ENCODE measurements around the gene TTC8. TPM values are rescaled to one million over a fixed set of nuclear protein-coding genes. Genes with fewer than 3 reads are reported as not detected.
A peak's percentile ranks its signal among the peaks of the same experiment; 100 is the strongest.
"Not testable (repeated sequence)": the region's sequence is repeated elsewhere in the genome, so short reads cannot be mapped to it uniquely, and the experiment has no call there.

The TTC8 gene
- polyA plus RNA-seq = 2.2 TPM

- Mint-ChIP-seq H3K27me3 (peaks cover 2% of the 10 kb centered on the region), H3K9me3 (no peaks in the 10 kb centered on the region), H3K27ac (peak within 1 kb of the TSS; percentile 100), H3K36me3 (no peaks in the 10 kb centered on the region), H3K4me1 (peaks cover 2 to 20% (median 15%) of the 10 kb centered on the region in 3 donors), H3K4me3 (peak within 1 kb of the TSS; percentile 83 to 98 (median 96))
Observed at GRCh38 chr14:88824314-88825077, at the start of gene TTC8. TSS of gene TTC8 (plus strand) at chr14:88824651. CDS start at chr14:88824708, 57 bp downstream.

GRCh38 chr14:88775532-88775931 is 48.9 kb upstream of the TTC8 start:
- no peaks in the 10 kb centered on the region for H3K27me3 Mint-ChIP-seq
- H3K4me3 Mint-ChIP-seq = no peak overlapping the region

GRCh38 chr14:88785911-88786310 is 38.5 kb upstream of the TTC8 start:
- Mint-ChIP-seq H3K27ac (no peak overlapping the region), H3K27me3 (no peaks in the 10 kb centered on the region), H3K9me3 (peaks cover 6 to 26% (median 15%) of the 10 kb centered on the region in 3 donors), H3K4me3 (no peak overlapping the region), H3K4me1 (peaks cover 6 to 16% (median 7%) of the 10 kb centered on the region in 3 donors), H3K36me3 (peaks cover 13% of the 10 kb centered on the region)

More at GRCh38 chr14:88775532-88775931, 48.9 kb upstream of the TTC8 start:
- H3K4me1 Mint-ChIP-seq = peaks cover 4 to 5% (median 5%) of the 10 kb centered on the region in 3 donors
- no peak overlapping the region for H3K27ac Mint-ChIP-seq
- H3K9me3 Mint-ChIP-seq = peaks cover 0 to 5% (median 1%) of the 10 kb centered on the region in 3 donors
- peaks cover 7% of the 10 kb centered on the region for H3K36me3 Mint-ChIP-seq

GRCh38 chr14:88786715-88787114 is 37.7 kb upstream of the TTC8 start:
- H3K36me3 Mint-ChIP-seq = peaks cover 11% of the 10 kb centered on the region
- peaks cover 9 to 22% (median 9%) of the 10 kb centered on the region in 3 donors for H3K4me1 Mint-ChIP-seq
- H3K4me3 Mint-ChIP-seq = no peak overlapping the region
- H3K9me3 Mint-ChIP-seq = peaks cover 4 to 23% (median 15%) of the 10 kb centered on the region in 3 donors
- no peaks in the 10 kb centered on the region for H3K27me3 Mint-ChIP-seq
- H3K27ac Mint-ChIP-seq = no peak overlapping the region

GRCh38 chr14:88789573-88789972 is 34.9 kb upstream of the TTC8 start:
- H3K36me3 Mint-ChIP-seq, H3K9me3 Mint-ChIP-seq: not testable (repeated sequence)

GRCh38 chr14:88790501-88791251 is 33.8 kb upstream of the TTC8 start:
- Mint-ChIP-seq H3K9me3 (peaks cover 0 to 4% (median 0%) of the 10 kb centered on the region in 3 donors), H3K4me1 (peaks cover 6 to 18% (median 13%) of the 10 kb centered on the region in 3 donors), H3K36me3 (peaks cover 4% of the 10 kb centered on the region)

More at GRCh38 chr14:88789573-88789972, 34.9 kb upstream of the TTC8 start:
- Mint-ChIP-seq H3K4me3 (peak overlapping the region in 1 of 4 donors; percentile 97), H3K4me1 (peaks cover 6 to 18% (median 13%) of the 10 kb centered on the region in 3 donors)
- not testable (repeated sequence) for H3K27me3 Mint-ChIP-seq, H3K27ac Mint-ChIP-seq

GRCh38 chr14:88791252-88791621 is 33.2 kb upstream of the TTC8 start:
- Mint-ChIP-seq H3K9me3 (no peaks in the 10 kb centered on the region), H3K27ac (peak overlapping the region in 2 of 3 donors; percentile 93 to 94), H3K4me1 (peaks cover 6 to 18% (median 13%) of the 10 kb centered on the region in 3 donors), H3K4me3 (peak overlapping the region; percentile 57 to 97 (median 81)), H3K36me3 (peaks cover 4% of the 10 kb centered on the region), H3K27me3 (no peaks in the 10 kb centered on the region)

More at GRCh38 chr14:88790501-88791251, 33.8 kb upstream of the TTC8 start:
- peak overlapping the region in 2 of 3 donors; percentile 93 to 94 for H3K27ac Mint-ChIP-seq
- no peaks in the 10 kb centered on the region for H3K27me3 Mint-ChIP-seq
- peak overlapping the region in 3 of 4 donors; percentile 57 to 97 (median 89) for H3K4me3 Mint-ChIP-seq

- H3K9me3 Mint-ChIP-seq = no peaks in the 10 kb centered on the region
- H3K36me3 Mint-ChIP-seq = peaks cover 2% of the 10 kb centered on the region
Observed at GRCh38 chr14:88791629-88792472, 32.6 kb upstream of the TTC8 start.

GRCh38 chr14:88792473-88793258 is 31.8 kb upstream of the TTC8 start, which contains the start of gene EML5:
TSS of gene EML5 (minus strand) at chr14:88792953. CDS start at chr14:88792503, 450 bp downstream.
- Mint-ChIP-seq H3K36me3 (no peaks in the 10 kb centered on the region), H3K27ac (peak within 1 kb of the TSS; percentile 89 to 94 (median 93)), H3K4me1 (peaks cover 4 to 18% (median 13%) of the 10 kb centered on the region in 3 donors), H3K27me3 (no peaks in the 10 kb centered on the region), H3K9me3 (no peaks in the 10 kb centered on the region), H3K4me3 (peak within 1 kb of the TSS; percentile 89 to 97 (median 94))

More at GRCh38 chr14:88791629-88792472, 32.6 kb upstream of the TTC8 start:
- peak overlapping the region; percentile 89 to 97 (median 94) for H3K4me3 Mint-ChIP-seq
- H3K27me3 Mint-ChIP-seq = no peaks in the 10 kb centered on the region
- peaks cover 4 to 18% (median 13%) of the 10 kb centered on the region in 3 donors for H3K4me1 Mint-ChIP-seq
- peak overlapping the region; percentile 80 to 94 (median 93) for H3K27ac Mint-ChIP-seq

- no peaks in the 10 kb centered on the region for H3K27me3 Mint-ChIP-seq
- peaks cover 4 to 18% (median 13%) of the 10 kb centered on the region in 3 donors for H3K4me1 Mint-ChIP-seq
- H3K9me3 Mint-ChIP-seq = no peaks in the 10 kb centered on the region
- H3K27ac Mint-ChIP-seq = peak overlapping the region; percentile 80 to 94 (median 93)
- H3K36me3 Mint-ChIP-seq = no peaks in the 10 kb centered on the region
- peak overlapping the region; percentile 86 to 97 (median 91) for H3K4me3 Mint-ChIP-seq
Observed at GRCh38 chr14:88793259-88793625, 31.2 kb upstream of the TTC8 start.

- peaks cover 2% of the 10 kb centered on the region for H3K27me3 Mint-ChIP-seq
- H3K9me3 Mint-ChIP-seq = peaks cover 0 to 2% (median 0%) of the 10 kb centered on the region in 3 donors
- no peak overlapping the region for H3K27ac Mint-ChIP-seq
- peaks cover 0 to 4% (median 0%) of the 10 kb centered on the region in 3 donors for H3K4me1 Mint-ChIP-seq
- H3K36me3 Mint-ChIP-seq = no peaks in the 10 kb centered on the region
- no peak overlapping the region for H3K4me3 Mint-ChIP-seq
Observed at GRCh38 chr14:88798156-88798555, 26.3 kb upstream of the TTC8 start.

GRCh38 chr14:88799522-88799921 is 24.9 kb upstream of the TTC8 start:
- Mint-ChIP-seq H3K9me3 (peaks cover 0 to 4% (median 0%) of the 10 kb centered on the region in 3 donors), H3K27me3 (peaks cover 9% of the 10 kb centered on the region), H3K4me1 (no peaks in the 10 kb centered on the region), H3K4me3 (no peak overlapping the region), H3K27ac (no peak overlapping the region), H3K36me3 (no peaks in the 10 kb centered on the region)

GRCh38 chr14:88802596-88802995 is 21.9 kb upstream of the TTC8 start:
- no peaks in the 10 kb centered on the region for H3K4me1 Mint-ChIP-seq
- no peak overlapping the region for H3K4me3 Mint-ChIP-seq
- H3K36me3 Mint-ChIP-seq = no peaks in the 10 kb centered on the region
- H3K27ac Mint-ChIP-seq = no peak overlapping the region
- peaks cover 0 to 4% (median 0%) of the 10 kb centered on the region in 3 donors for H3K9me3 Mint-ChIP-seq
- H3K27me3 Mint-ChIP-seq = peaks cover 12% of the 10 kb centered on the region
